Renal pelvis (tissue), 12 donors: ENCODE results near the gene SCAMP3. TPM values are rescaled to one million over a fixed set of nuclear protein-coding genes. Genes with fewer than 3 reads are reported as not detected.

Experiments used
- DNase-seq: peaks from one replicate; pipeline ENCODE4 v3.0.0-alpha.2; 2013
- long read RNA-seq, 16 experiments: transcript quantifications; one replicate each; lab custom pipeline, GENCODE V29; 2026
- polyA plus RNA-seq, 3 donors: library from polyadenylated mRNA; unstranded; fragments of 120-200 nt; gene quantifications; one replicate each; pipeline ENCODE4 v1.2.1, GENCODE V29; 2013; ENCODE audit not compliant: insufficient read length in 3 of 3

The SCAMP3 gene
- polyA plus RNA-seq: 10 to 100 TPM; 66.7 to 68.5 (median 67.2) TPM
- long read RNA-seq, donor 1, transcript SCAMP3-201 (9 exons, 1,446 nt): major isoform, 21 of 23 reads
- long read RNA-seq, donor 1, partial matches to known transcripts: 0 of 23 reads
- long read RNA-seq, donor 1, other reads (novel, unspliced or antisense): 0 of 23 reads
- long read RNA-seq, donor 2, transcript SCAMP3-201 (9 exons, 1,446 nt): major isoform, 28 of 31 reads
- long read RNA-seq, donor 2, partial matches to known transcripts: 0 of 31 reads
- long read RNA-seq, donor 2, other reads (novel, unspliced or antisense): 0 of 31 reads
- long read RNA-seq, donor 3, transcript SCAMP3-201 (9 exons, 1,446 nt): major isoform, 15 of 30 reads
- long read RNA-seq, donor 3, partial matches to known transcripts: 13 of 30 reads
- long read RNA-seq, donor 3, other reads (novel, unspliced or antisense): 0 of 30 reads
- long read RNA-seq, donor 4, transcript SCAMP3-201 (9 exons, 1,446 nt): major isoform, 32 of 38 reads
- long read RNA-seq, donor 4, transcript SCAMP3-202 (8 exons, 1,537 nt): minor isoform, 5 of 38 reads
- long read RNA-seq, donor 4, partial matches to known transcripts: 0 of 38 reads
- long read RNA-seq, donor 4, other reads (novel, unspliced or antisense): 0 of 38 reads
- long read RNA-seq, donor 5, transcript SCAMP3-201 (9 exons, 1,446 nt): major isoform, 13 of 15 reads
- long read RNA-seq, donor 5, partial matches to known transcripts: 0 of 15 reads
- long read RNA-seq, donor 5, other reads (novel, unspliced or antisense): 0 of 15 reads
- long read RNA-seq, donor 6, transcript SCAMP3-201 (9 exons, 1,446 nt): major isoform, 18 of 21 reads
- long read RNA-seq, donor 6, partial matches to known transcripts: 0 of 21 reads
- long read RNA-seq, donor 6, other reads (novel, unspliced or antisense): 0 of 21 reads
- long read RNA-seq, donor 7, transcript SCAMP3-201 (9 exons, 1,446 nt): major isoform, 12 of 28 reads
- long read RNA-seq, donor 7, partial matches to known transcripts: 12 of 28 reads
- long read RNA-seq, donor 7, other reads (novel, unspliced or antisense): 0 of 28 reads
- long read RNA-seq, donor 8, transcript SCAMP3-201 (9 exons, 1,446 nt): major isoform, 11 of 12 reads
- long read RNA-seq, donor 8, partial matches to known transcripts: 0 of 12 reads
- long read RNA-seq, donor 8, other reads (novel, unspliced or antisense): 0 of 12 reads
- long read RNA-seq, donor 9, transcript SCAMP3-201 (9 exons, 1,446 nt): major isoform, 29 of 34 reads
- long read RNA-seq, donor 9, partial matches to known transcripts: 0 of 34 reads
- long read RNA-seq, donor 9, other reads (novel, unspliced or antisense): 0 of 34 reads
- long read RNA-seq, donor 10, transcript SCAMP3-201 (9 exons, 1,446 nt): major isoform, 13 of 15 reads
- long read RNA-seq, donor 10, partial matches to known transcripts: 0 of 15 reads
- long read RNA-seq, donor 10, other reads (novel, unspliced or antisense): 0 of 15 reads
- long read RNA-seq, donor 11, transcript SCAMP3-201 (9 exons, 1,446 nt): major isoform, 13 of 15 reads
- long read RNA-seq, donor 11, partial matches to known transcripts: 0 of 15 reads
- long read RNA-seq, donor 11, other reads (novel, unspliced or antisense): 0 of 15 reads
- long read RNA-seq, donor 12, transcript SCAMP3-201 (9 exons, 1,446 nt): major isoform, 27 of 32 reads
- long read RNA-seq, donor 12, transcript SCAMP3-202 (8 exons, 1,537 nt): minor isoform, 5 of 32 reads
- long read RNA-seq, donor 12, partial matches to known transcripts: 0 of 32 reads
- long read RNA-seq, donor 12, other reads (novel, unspliced or antisense): 0 of 32 reads
- long read RNA-seq, donor 13, transcript SCAMP3-201 (9 exons, 1,446 nt): major isoform, 6 of 11 reads
- long read RNA-seq, donor 13, partial matches to known transcripts: 0 of 11 reads
- long read RNA-seq, donor 13, other reads (novel, unspliced or antisense): 0 of 11 reads
- long read RNA-seq, donor 14: 0 reads
- long read RNA-seq, donor 15, transcript SCAMP3-202 (8 exons, 1,537 nt): minor isoform, 5 of 29 reads
- long read RNA-seq, donor 15, transcript SCAMP3-201 (9 exons, 1,446 nt): major isoform, 22 of 29 reads
- long read RNA-seq, donor 15, partial matches to known transcripts: 0 of 29 reads
- long read RNA-seq, donor 15, other reads (novel, unspliced or antisense): 0 of 29 reads
- long read RNA-seq, donor 16, transcript SCAMP3-201 (9 exons, 1,446 nt): major isoform, 19 of 28 reads
- long read RNA-seq, donor 16, partial matches to known transcripts: 5 of 28 reads
- long read RNA-seq, donor 16, other reads (novel, unspliced or antisense): 0 of 28 reads

DNA sequence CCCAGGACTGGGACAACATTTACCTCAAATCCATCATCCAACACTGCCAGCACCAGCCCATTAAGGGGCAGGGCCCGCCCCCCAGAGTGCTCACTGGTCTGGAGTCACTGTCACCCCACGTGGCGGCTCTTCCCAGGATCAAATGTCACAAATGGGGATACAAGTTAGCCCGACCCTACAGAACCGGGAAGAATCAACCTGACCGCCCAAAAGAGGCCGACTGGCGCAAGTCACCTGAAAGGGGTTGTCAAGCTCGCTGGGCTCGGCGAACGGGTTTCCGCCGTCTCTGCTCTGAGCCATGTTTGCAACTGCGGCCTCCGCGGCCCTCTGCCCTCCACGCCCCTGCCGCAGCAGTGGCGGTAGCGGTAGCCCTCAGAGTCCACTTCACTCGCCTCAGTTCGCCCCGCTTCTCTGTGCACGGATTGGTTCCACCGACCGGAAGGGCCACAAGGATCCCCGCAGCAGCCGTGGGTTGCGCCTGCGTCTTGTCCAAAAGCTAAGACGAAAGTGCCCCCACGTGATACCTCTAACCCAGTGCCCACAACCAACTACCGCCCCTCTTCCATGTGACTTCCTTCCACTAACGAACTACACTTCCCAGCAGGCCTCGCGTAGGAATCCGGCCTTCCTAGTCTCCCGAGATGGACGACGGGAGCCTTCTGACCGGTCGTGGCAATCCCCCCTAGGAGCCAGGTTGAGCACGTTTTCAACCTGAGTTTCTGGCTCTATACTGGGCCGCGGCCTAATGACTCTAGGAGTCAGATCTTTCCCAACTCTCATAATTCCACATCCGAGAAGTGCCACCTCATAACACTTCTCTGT is at the start of gene SCAMP3:
SCAMP3 (minus strand) TSS at position 509 of the 822 bp plus-strand sequence; CDS start at position 300, 209 bp downstream.
- peak; percentile 98 for DNase-seq

DNA sequence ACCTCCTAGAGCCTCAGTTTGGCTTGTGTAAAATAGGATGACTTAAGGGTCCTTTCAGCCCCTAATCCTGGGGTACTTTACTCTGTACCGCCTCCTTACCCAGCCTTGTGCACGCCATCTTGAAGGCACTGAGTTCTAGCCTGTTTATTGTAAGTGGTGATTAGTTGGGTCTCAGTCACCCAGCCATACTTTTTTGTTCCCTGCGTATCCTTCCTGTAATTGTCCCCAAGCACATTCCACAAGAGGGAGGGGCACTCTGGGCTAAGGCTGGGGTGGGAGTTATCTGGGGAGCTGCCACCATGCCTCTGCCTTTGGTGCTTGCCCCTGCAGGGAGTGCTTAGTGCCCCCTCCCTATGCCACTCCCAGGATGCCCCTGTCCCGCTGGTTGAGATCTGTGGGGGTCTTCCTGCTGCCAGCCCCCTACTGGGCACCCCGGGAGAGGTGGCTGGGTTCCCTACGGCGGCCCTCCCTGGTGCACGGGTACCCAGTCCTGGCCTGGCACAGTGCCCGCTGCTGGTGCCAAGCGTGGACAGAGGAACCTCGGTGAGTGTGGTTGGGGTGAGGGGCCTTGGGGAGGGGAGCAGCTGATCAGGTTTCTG is 47.4 kb upstream of the SCAMP3 start:
- no peak for DNase-seq

DNA sequence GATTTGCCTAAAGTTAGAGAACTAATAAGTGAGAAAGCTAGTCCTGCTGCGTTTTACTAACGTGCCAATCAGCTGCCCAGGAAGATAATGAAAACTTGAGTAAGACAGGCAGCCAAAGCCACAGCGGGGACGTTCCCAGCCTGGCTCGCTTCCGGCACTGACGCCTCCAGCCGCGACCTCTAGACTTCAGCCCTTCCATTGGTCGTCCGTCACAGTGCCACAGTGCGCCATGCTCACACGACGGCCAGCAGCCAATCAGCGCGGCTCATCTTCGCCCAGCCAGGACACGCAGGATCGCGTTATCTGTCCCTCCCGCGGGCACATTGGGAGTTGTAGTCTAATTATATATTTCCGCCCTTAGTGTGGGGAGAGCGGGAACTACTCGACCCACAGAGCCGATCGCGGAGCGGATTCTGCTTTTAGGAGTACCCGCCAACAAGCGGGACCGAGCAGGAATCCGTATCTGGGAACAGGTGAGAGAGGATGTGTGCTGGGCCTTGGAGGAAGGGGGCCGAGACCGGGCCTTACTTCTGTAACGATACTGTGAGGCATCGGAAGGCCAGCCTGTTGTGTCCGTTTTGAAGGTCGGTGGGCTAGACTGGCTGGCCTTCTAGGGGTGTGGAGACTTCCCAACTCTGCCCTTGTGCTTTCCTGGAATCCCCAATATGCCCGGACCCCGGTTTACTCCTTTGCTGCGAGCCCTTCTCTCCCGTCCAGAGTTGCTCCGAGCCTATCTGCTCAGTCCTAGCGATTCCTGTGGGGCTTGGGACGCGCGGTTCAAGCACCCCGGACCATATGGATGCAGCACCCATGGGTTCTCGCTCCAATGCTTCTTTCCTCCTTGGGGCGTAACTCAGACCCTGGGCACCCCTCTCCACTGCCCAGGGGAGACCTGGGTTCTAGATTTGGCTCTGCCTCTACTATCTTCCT is 46.6 kb upstream of the SCAMP3 start, which contains the start of gene FDPS:
FDPS (plus strand) TSS at position 374 of the 930 bp plus-strand sequence. CDS start 924 bp downstream, outside the sequence.
- DNase-seq: peak; percentile 99

DNA sequence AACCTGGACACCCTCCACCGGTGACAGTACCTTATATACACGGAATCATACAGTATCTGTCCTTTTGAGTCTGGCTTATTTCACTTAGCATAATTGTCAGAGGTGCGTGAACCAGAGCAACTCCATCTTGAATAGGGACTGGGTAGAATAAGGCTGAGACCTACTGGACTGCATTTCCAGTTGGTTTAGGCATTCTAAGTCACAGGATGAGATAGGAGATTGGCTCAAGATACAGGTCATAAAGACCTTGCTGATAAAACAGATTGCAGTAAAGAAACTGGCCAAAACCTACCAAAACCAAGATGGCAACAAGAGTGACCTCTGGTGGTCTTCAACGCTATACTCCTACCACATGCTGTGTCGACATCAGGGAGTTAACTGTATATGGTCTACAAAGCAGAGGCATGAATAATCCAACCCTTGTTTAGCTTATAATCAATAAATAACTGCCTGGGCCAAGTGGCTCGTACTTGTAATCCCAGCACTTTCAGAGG is 45.1 kb upstream of the SCAMP3 start:
- no peak for DNase-seq

DNA sequence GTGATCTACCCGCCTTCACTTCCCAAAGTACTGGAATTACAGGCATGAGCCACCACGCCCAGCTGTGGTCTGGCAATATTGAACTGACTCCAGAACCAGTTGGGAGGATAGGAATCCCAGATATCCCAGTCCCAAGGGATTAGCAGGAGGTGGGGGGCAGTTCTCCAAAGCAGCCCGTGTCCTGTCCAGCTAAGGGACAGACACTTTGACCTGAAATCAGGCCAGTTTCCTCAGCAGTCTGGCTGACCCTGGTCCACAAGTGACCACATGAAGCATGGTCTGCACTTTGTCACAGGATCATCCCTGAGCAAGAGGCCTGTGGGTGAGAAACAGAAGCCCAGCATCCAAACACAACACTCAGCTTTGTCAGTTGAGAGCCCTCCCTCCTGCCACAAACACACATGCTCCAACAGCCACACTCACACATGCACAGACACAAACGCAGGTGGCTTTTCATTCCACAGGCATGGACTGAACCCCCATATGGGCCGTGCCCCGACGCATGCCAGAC is 43.8 kb upstream of the SCAMP3 start:
- DNase-seq: no peak

DNA sequence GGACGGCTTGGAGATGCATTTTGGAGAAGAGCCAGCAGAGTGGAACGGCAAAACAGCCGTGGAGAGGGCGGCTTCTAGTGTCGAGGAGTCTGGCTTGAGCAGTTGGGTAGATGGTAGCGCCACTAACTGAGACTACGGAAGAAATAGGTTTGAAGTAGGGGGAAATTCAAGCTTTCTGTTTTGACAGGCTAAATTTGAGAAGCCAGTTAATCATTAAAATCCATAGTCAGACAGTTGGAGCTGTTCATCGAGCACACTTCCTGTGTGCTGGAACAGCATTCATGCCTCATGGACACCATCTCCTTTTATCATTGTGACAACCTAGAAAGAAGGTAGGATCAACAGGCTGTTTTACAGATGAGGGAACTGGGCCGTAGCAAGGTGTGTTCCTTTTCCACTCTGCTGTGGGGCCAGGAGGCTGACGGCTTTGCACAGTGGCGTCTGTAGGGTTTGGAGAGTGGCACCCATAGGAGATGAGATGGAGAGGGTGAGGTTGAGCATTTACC is 42.5 kb upstream of the SCAMP3 start:
- no peak for DNase-seq

DNA sequence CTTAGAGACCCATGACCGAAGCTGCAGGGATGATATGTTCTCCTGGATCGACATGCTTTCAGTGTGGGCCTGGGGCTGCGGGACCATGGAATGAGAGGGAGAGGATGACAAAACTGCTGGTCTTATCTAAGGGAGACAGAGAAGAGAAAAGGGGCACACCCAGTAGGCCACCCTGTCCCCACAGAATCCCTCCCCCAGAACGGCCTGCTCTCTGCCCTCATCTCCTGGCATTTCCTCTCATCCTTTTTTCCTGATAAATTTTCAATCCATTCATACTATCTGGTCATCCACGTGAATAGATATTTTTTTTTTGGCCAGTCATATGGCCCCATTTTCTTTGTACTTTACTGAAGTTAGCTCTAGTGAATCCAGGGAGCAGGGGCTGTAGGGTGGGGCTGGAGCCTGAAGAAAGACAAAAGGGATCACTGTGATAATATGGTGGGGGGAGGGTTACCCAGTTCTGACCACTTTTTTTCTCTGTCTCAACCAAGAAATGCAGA is 39.2 kb upstream of the SCAMP3 start, which contains the start of gene PKLR:
PKLR (minus strand) TSS at position 97 of the 500 bp plus-strand sequence; CDS start at position 54, 43 bp downstream.
- DNase-seq: no peak

DNA sequence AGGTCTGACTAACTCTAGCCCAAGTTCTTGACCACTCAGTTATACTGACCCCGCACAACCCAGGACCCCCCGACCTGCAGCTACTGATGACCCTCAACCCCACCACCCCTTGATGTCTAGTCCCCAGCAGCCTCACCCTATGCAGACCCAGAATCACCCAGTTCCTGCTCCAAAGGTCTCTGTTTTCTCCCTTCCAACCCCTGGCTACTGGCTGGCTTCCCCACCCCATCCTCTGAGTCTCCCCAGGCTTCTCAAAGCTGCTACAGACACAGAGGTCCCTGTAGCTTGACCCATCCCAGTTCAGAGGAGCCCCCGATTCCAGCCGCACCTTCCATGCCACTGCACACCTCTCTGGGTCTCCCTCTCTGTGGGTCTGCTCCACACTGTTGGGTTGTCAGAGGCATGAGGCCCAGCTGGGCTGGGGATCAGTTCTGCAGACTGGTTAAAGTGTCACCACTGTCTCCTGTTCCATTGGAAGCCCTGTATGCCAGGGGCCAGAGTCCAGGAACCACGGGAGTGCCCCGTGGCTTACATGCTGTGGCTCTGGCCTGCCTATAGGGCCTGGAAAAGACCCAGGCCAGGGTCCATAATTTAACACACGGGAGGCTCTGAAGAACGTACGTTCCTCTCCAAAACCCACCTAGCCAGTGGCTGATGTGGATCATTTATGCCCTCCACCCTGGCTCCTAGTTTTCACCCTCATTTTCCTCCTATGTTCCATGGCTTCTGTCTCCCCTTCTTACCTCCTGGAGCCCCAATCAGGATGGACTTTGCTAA is 38.6 kb upstream of the SCAMP3 start:
- DNase-seq: no peak

DNA sequence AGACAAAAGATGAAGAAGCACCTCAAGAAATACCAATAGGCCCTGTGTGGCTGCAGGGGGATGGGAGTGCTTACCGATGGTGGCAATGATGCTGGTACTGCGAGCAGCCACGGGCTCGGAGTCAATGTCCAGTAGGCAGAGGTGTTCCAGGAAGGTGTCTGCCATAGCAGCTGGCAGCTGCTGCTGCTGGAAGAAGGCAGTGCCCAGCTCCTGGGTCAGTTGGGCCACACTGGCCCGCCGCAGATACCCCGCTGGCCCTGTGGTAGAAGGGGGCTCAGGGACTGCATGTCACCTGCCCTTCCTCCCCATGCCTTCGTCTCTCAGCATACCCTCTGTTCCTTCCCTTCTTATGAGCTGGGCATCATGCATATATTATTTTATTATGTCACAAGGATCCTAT is 37.9 kb upstream of the SCAMP3 start:
- DNase-seq: no peak

DNA sequence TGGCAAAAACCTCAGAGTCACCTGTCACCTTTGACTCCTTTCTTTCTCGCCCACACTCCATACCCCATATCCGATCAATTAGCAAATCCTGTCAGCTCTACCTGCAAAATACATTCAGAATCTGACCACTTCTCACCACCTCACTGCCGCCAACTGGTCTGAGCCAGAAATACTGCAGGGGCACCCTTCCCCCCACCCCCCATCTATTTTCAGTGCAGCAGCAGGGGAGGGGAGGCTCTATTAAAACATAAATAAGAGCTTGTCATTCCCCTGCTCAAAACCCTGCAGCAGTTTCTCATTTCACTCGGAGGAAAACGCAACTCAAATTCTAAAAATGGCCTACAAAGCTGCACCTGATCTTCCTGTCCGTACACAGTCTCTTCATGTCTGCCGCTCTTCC is 35.2 kb upstream of the SCAMP3 start:
- DNase-seq: no peak

DNA sequence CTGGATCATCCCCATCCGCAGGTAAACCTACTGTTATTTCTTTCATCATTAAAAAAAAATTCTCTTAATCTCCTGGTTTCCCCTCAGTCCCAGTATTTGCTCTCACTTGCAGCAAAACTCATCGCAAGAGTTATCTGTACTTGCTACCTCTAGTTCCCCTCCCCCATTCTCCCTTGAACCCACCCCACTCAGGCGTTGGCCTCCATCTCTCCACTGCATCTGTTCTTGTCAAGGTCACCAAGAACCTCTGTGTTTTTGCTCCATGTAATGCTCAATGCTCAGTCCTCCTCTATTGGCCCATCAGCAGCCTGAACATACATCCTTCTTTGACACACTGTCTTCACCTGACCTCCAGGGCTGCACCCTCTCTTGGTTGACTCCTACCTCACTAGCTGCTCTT is 34.5 kb upstream of the SCAMP3 start:
- DNase-seq: no peak

DNA sequence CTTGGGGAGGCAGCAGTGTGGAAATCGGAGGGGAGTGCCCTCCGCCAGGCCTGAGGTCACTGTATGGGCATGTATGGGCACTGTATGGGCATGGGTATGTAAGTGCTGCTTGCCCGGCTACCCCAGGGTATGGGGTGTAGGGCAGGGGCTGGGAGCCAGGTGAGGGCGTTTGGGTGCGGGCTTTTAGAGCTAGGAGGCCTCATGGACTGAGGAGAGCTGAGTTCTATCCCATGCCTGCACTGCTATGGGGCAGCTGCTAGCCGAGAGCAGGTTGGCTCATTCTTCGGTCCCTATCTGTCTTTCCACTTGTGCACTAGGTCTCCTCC is 33.7 kb upstream of the SCAMP3 start:
- no peak for DNase-seq

DNA sequence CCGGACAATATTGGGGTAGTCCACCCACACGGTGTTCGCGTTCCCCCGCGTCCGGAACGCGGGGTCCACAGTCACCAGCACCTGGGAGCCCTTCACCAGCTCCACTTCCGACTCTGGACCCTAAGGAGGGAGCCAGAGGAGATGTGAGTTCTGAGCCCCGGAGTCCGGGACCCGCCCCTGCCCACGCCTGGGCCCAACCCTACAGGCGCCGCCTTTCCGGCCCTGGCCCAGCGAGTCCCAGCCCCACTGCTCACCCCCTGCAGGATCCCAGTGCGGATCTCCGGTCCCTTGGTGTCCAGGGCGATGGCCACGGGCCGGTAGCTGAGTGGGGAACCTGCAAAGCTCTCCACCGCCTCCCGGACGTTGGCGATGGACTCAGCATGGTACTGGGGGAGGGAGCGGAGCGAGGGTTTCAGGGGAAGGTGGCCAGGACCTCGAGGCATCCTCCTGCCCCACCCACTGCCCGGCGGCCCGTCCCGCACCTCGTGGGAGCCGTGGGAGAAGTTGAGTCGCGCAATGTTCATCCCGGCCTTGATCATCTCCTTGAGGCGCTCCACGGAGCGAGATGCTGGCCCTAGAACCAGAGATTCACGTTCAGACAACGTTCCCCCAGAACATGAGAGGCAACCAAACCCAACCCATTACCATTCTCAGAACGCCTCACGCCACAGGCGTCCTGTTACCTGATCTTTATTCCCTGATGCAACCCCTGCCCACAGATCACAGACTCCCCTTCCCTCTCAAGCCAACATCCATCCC is 33.2 kb upstream of the SCAMP3 start:
- DNase-seq: no peak

DNA sequence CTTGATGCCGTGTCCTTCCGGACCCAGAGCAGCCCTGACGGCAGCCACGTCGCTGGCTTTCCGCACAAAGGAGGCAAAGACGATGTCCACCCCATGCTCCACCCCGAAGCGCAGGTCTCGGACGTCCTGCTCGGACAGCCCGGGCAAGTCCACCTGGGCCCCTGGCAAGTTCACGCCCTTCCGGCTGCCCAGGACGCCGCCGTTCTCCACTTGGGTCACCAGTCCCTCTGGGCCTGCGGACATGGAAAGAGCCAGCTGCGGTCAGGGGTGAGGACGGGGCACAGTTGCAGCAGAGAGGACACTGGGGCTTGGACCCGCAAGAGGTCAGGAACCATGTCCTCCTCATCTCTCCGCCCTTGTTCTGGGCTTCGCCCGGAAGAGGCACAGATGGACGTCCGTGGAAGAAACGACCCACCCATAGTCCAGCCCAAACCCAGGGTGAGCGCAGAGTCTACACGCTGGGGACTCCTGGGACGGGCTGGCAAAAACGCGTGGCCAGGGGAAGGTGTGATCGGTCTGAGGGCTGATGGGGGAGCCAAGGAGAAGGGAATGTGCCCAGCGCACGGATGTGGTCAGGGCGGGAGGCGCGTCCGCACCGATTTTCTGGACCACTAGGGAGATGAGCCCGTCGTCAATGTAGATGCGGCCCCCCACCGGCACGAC is 32.5 kb upstream of the SCAMP3 start:
- DNase-seq: no peak
